Measurements from ENCODE around the gene ZFP91. TPM values are rescaled to one million over a fixed set of nuclear protein-coding genes. Genes with fewer than 3 reads are reported as not detected.
A peak's percentile ranks its signal among the peaks of the same experiment; 100 is the strongest.

ZFP91 gene
- total RNA-seq, 1 donor from 2014 or later: 52.9 TPM

DNA sequence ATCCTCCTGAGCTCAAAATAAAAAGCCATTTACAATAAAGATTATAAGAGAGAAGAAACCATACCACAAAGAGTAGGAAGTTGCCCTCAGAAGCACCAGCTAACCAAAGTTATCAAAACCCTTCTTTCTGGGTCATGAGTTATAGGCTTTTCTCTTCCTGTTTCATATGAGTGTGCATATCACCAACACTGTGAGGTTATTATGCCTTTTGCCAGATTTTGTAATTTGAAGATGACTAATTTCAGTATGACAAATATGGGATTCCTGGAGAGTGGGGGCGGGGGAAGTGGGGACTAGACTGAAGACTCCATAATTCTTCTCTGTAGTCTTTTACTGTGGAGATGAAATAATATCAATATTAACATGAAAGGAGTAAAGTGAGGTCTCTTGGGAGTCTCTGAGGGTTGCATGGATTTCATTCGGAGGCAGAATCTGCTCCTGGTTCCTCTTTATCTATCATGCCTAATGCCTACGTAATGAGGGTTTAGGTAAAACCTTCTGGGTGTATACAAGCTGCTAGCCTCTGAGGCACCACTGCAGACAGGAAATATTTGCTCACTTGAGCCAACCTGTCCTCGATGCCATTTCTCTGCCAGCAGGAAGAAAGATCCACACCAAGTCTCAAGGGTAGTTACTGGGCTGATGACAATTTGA is 5.3 kb upstream of the ZFP91 start:
- H3K27ac Mint-ChIP-seq: peak overlapping the region; percentile 100
- DNase-seq (no peak), ATAC-seq (ENCODE audit: low read depth) (peak; percentile 35)
- intact Hi-C loops (cut with micrococcal nuclease): no loop called here
- ChIA-PET CTCF (interaction anchor here (1.0 to 1.1 kb wide), 2 partner anchors 56 to 585 kb away, joined by 4 to 5 read pairs; no protein-coding TSS in a partner anchor), POLR2A (interaction anchor here (0.6 to 6.2 kb wide), 21 partner anchors 9 to 1061 kb away, joined by 3 to 35 read pairs (median 4); partner anchors contain the start of gene OSBP)
- TF ChIP-seq, protein P1, sequence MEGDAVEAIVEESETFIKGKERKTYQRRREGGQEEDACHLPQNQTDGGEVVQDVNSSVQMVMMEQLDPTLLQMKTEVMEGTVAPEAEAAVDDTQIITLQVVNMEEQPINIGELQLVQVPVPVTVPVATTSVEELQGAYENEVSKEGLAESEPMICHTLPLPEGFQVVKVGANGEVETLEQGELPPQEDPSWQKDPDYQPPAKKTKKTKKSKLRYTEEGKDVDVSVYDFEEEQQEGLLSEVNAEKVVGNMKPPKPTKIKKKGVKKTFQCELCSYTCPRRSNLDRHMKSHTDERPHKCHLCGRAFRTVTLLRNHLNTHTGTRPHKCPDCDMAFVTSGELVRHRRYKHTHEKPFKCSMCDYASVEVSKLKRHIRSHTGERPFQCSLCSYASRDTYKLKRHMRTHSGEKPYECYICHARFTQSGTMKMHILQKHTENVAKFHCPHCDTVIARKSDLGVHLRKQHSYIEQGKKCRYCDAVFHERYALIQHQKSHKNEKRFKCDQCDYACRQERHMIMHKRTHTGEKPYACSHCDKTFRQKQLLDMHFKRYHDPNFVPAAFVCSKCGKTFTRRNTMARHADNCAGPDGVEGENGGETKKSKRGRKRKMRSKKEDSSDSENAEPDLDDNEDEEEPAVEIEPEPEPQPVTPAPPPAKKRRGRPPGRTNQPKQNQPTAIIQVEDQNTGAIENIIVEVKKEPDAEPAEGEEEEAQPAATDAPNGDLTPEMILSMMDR (IDR thresholded peaks at IDR 0.05): no peak
- H3K4me3 Mint-ChIP-seq: peak overlapping the region; percentile 96
- H3K27me3 Mint-ChIP-seq: no peaks in the 10 kb centered on the region
- peaks cover 62% of the 10 kb centered on the region for H3K36me3 Mint-ChIP-seq (ENCODE audit: low read depth)
- H3K9me3 Mint-ChIP-seq: no peaks in the 10 kb centered on the region
- peaks cover 67% of the 10 kb centered on the region for H3K4me1 Mint-ChIP-seq

DNA sequence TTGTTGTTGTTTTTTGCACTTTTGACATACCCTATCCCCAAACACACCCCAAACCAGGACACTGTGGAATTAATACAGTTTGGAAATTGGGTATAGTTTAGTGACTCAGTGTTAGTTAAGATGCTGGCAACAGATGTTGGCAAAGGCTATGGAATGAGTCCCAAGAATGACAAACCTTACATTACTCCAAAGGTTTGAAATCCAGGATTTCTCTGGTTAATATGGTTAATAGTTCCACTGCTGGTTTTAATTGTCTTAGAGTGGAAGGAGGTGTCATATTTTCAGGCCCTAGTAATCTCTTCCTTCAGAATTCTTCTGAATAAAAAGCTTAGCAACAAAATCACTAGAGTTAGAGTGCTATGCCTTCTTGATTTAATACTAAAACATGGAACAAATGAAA is 4.0 kb upstream of the ZFP91 start:
- Mint-ChIP-seq H3K36me3 (ENCODE audit: low read depth) (peaks cover 57% of the 10 kb centered on the region), H3K9me3 (no peaks in the 10 kb centered on the region), H3K27ac (peak overlapping the region; percentile 100), H3K27me3 (no peaks in the 10 kb centered on the region), H3K4me1 (peaks cover 65% of the 10 kb centered on the region), H3K4me3 (peak overlapping the region; percentile 96)
- DNase-seq (no peak), ATAC-seq (ENCODE audit: low read depth) (no peak)
- intact Hi-C loops (cut with micrococcal nuclease): loop anchor here (5.0 kb wide), 5 partner anchors 707 to 1228 kb away; partner anchors contain the start of gene UBE2L6
- TF ChIP-seq, protein P1 (IDR thresholded peaks at IDR 0.05): no peak
- POLR2A ChIA-PET: interaction anchor here (0.6 to 6.2 kb wide), 5 partner anchors 32 to 573 kb away, joined by 3 to 35 read pairs (median 3); no protein-coding TSS in a partner anchor
- CTCF ChIA-PET: interaction anchor here (4.0 kb wide), 1 partner anchor 7 kb away, joined by 30 read pairs; no protein-coding TSS in a partner anchor

DNA sequence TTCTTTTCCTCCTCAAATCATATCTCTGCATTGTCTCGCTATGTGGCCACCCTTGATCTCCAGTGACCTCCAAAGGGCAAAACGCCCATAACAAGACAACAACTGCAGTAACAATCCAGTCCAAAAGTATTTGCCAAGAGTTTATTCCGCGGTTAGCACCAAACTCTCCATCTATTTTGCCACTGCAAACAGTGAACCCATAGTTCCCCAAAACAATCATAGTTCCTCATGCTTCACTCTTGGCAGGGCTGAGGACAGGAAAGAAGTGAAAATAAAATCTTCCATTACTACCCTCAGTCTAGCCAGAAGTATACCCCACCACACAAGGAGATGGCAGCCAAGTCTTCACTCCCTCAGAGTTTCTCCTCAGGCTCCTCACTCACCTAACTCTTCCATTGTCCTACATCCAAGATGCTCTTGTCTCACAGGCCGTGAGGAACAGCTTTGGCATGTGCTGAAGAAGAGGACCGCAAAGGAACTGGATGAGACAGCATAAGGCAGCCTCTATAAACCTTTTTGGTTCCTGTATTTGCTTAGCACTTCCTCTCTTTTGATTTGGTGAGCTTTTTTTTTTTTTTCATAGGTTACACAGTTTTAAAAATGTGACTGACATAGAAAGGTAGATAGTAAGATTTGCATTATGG is 3.4 kb upstream of the ZFP91 start, which contains the start of gene LPXN:
Gene LPXN (minus strand): TSS at position 480 of the 644 bp plus-strand sequence. CDS start 84 bp downstream, at position 396.
- TF ChIP-seq, protein P1 (IDR thresholded peaks at IDR 0.05): no peak
- H3K9me3 Mint-ChIP-seq: no peaks in the 10 kb centered on the region
- peaks cover 55% of the 10 kb centered on the region for H3K36me3 Mint-ChIP-seq (ENCODE audit: low read depth)
- H3K27ac Mint-ChIP-seq: peak within 1 kb of the TSS; percentile 100
- H3K4me1 Mint-ChIP-seq: peaks cover 70% of the 10 kb centered on the region
- POLR2A ChIA-PET: interaction anchor here (0.5 to 6.2 kb wide), 29 partner anchors 8 to 699 kb away, joined by 3 to 35 read pairs (median 4); partner anchors contain the start of genes FAM111B and MPEG1
- peak within 1 kb of the TSS; percentile 96 for H3K4me3 Mint-ChIP-seq
- intact Hi-C loops (cut with micrococcal nuclease): loop anchor here (2.0 to 5.0 kb wide), 6 partner anchors 483 to 1228 kb away; partner anchors contain the start of gene UBE2L6
- ATAC-seq (ENCODE audit: low read depth): peak; percentile 3
- H3K27me3 Mint-ChIP-seq: no peaks in the 10 kb centered on the region
- CTCF ChIA-PET: interaction anchor here (0.9 to 4.0 kb wide), 4 partner anchors 8 to 583 kb away, joined by 3 to 30 read pairs (median 4); no protein-coding TSS in a partner anchor
- DNase-seq: peak; percentile 57

DNA sequence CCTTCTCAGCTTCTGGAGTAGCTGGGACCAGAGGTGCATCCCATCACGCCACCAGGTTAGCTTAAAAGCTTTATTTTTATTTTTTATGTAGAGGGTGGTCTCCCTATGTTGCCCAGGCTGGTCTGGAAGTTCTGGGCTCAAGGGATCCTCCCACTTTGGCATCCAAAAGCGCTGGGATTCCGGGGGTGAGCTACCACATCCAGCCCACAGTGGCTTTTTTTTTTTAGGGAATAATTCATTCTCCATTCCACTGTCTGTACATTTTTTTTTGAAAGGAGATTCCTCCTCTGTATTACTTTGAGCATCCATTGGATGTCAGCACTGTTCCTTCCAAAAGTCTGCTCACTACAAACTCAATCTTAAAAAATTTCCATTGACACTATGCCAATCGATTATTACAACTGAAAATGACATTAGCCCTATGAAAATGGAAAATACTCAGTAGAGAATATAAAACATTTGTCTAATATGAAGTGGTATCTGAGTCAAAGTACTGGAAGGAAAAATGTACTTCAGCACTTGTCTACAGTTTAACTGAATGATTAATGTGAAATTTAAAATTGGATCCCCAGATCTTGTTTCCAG is 1.9 kb upstream of the ZFP91 start:
- peaks cover 76% of the 10 kb centered on the region for H3K4me1 Mint-ChIP-seq
- peak overlapping the region; percentile 100 for H3K27ac Mint-ChIP-seq
- peak overlapping the region; percentile 96 for H3K4me3 Mint-ChIP-seq
- intact Hi-C loops (cut with micrococcal nuclease): loop anchor here (1.0 to 5.0 kb wide), 8 partner anchors 52 to 1230 kb away; partner anchors contain the start of gene UBE2L6
- POLR2A ChIA-PET: interaction anchor here (0.8 to 6.2 kb wide), 33 partner anchors 9 to 1152 kb away, joined by 3 to 63 read pairs (median 7); partner anchors contain the start of genes FAM111A, FAM111B, MPEG1 and OSBP
- no peak for ATAC-seq (ENCODE audit: low read depth)
- TF ChIP-seq, protein P1 (IDR thresholded peaks at IDR 0.05): no peak
- no peaks in the 10 kb centered on the region for H3K27me3 Mint-ChIP-seq
- H3K36me3 Mint-ChIP-seq (ENCODE audit: low read depth): peaks cover 54% of the 10 kb centered on the region
- CTCF ChIA-PET: interaction anchor here (0.7 to 4.0 kb wide), 8 partner anchors 9 to 581 kb away, joined by 3 to 30 read pairs (median 4); no protein-coding TSS in a partner anchor
- DNase-seq: no peak
- no peaks in the 10 kb centered on the region for H3K9me3 Mint-ChIP-seq
